GM12874 (cell line): ENCODE results near the gene PCBD1.

Source experiments
- TF ChIP-seq, protein P1 (sequence below): IDR thresholded peaks from 2 replicates; pipeline ENCODE4 v1.5.1; 2011; ENCODE audit warnings: low read depth, mild to moderate bottlenecking, control low read depth, low read length, moderate library complexity; ENCODE audit not compliant: insufficient read depth

The PCBD1 gene

DNA sequence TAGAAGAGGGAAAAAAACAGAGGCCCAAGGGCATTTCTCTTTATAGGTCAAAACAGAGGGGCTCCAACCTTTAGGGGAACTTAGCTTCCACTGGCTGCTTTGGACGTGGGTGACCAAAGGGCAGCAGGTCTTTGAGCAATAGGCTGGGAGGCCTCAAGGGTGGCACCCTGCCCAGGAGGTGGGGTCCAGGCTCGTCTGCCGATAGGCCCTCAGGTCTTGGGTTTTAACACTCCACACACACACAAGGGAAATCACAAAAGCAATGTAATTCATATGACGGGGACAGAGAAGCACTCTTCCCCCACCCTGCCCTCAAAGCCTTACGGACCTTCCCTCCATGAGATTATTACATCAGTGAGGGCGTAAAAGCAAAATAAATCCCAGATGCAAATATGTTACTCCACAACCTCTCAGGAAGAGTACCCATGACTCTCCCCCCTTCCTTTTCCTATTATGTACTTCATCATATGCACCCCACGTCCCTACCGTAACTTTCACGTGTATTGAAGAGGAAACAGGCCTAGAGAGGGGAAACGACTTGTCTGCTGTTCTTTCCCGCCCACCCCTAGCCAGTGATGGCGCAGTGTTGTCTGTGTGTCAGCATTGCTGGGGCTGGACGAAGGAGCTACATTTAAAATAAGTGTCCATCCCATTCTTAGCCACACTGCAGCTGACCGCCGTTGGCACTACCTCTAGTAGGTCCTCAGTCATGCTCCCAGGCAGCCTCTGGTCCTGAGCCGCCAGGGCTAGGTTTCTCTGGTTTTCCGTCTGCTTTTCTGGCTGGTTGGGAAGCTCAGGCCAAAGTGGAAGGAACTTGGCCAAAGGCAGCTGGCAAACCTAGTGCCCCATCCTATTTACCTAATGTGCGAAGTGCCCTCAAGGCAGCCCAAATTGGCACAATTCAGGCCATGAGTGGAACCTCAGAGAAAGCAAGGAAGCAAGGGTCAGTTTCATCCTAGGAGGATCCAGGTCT, 2.1 kb downstream of the PCBD1 start:
- TF ChIP-seq, protein P1, sequence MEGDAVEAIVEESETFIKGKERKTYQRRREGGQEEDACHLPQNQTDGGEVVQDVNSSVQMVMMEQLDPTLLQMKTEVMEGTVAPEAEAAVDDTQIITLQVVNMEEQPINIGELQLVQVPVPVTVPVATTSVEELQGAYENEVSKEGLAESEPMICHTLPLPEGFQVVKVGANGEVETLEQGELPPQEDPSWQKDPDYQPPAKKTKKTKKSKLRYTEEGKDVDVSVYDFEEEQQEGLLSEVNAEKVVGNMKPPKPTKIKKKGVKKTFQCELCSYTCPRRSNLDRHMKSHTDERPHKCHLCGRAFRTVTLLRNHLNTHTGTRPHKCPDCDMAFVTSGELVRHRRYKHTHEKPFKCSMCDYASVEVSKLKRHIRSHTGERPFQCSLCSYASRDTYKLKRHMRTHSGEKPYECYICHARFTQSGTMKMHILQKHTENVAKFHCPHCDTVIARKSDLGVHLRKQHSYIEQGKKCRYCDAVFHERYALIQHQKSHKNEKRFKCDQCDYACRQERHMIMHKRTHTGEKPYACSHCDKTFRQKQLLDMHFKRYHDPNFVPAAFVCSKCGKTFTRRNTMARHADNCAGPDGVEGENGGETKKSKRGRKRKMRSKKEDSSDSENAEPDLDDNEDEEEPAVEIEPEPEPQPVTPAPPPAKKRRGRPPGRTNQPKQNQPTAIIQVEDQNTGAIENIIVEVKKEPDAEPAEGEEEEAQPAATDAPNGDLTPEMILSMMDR: no peak

- TF ChIP-seq, protein P1: no peak
Observed at GRCh38 chr10:70885481-70885880, 2.9 kb downstream of the PCBD1 start.

- TF ChIP-seq, protein P1: no peak
Observed at GRCh38 chr10:70884741-70885140, 3.6 kb downstream of the PCBD1 start.

DNA sequence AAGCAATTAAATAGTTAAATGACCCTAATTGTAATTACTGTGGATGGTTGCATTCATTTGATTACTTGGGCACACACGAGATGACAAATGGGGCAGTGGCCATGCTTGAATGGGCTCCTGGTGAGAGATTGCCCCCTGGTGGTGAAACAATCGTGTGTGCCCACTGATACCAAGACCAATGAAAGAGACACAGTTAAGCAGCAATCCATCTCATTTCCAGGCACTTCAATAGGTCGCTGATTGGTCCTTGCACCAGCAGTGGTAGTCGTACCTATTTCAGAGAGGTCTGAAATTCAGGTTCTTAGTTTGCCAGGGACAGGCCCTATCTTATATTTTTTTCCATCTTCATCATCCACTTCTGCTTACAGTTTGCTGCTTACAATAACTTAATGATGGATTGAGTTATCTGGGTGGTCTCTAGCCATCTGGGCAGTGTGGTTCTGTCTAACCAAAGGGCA, 8.3 kb downstream of the PCBD1 start:
- TF ChIP-seq, protein P1: peak; percentile 81

- TF ChIP-seq, protein P1: no peak
Observed at GRCh38 chr10:70879207-70879606, 9.2 kb downstream of the PCBD1 start.

DNA sequence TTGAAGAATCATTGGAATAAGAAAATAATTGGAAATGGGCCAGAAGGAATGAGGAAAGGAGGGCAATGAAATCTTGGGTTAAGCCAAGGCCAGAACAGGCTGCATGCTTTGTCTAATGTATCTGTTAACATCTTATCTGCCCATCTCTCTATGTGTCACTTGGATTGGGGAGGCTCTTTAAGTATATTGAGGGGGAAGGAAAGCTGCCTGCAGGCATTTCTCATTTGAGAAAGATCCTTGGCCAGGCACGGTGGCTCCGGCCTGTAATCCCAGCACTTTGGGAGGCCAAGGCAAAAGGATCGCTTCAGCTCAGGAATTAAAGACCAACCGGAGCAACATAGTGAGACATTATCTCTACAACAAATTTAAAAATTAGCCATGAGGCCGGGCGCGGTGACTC, 14.3 kb downstream of the PCBD1 start:
- TF ChIP-seq, protein P1: no peak

- TF ChIP-seq, protein P1: no peak
Observed at GRCh38 chr10:70872291-70872690, 16.1 kb downstream of the PCBD1 start.
